HEK293T (cell line): ENCODE results near the gene MSLN.

ENCODE experiments used
- CTCF ChIA-PET: fragments of 350-600 bp; formaldehyde crosslinking; extraction: SDS; loops from one replicate; lab custom pipeline; 2021; ENCODE audit warnings: antibody characterized with exemption, inconsistent platforms; lab: Yijun Ruan, JAX
- POLR2A ChIA-PET: fragments of 350-600 bp; formaldehyde crosslinking; extraction: SDS; loops from one replicate; lab custom pipeline; 2020; ENCODE audit warnings: antibody characterized with exemption, inconsistent platforms; lab: Yijun Ruan, JAX
- DNase-seq: peaks from one replicate; pipeline ENCODE4 v3.0.0; 2012; ENCODE audit warnings: mixed read lengths; ENCODE audit errors: extremely low spot score
- ARNT ChIP-seq: fragments of 450-650 bp; IDR thresholded peaks from 2 replicates; pipeline ENCODE4 v1.6.1; 2017; ENCODE audit warnings: mild to moderate bottlenecking
- BHLHE40 ChIP-seq: fragments of 450-650 bp; IDR thresholded peaks from 2 replicates; pipeline ENCODE4 v1.6.1; 2016; ENCODE audit warnings: mild to moderate bottlenecking, moderate library complexity, borderline replicate concordance
- CTBP1 ChIP-seq: fragments of 450-650 bp; IDR thresholded peaks from 2 replicates; pipeline ENCODE4 v1.6.1; 2016; ENCODE audit warnings: borderline replicate concordance
- ELF4 ChIP-seq: fragments of 450-650 bp; IDR thresholded peaks from 2 replicates; pipeline ENCODE4 v1.6.1; 2017; ENCODE audit warnings: antibody characterized with exemption
- FOXA1 ChIP-seq: fragments of 450-650 bp; IDR thresholded peaks from 2 replicates; pipeline ENCODE4 v1.6.1; 2016; ENCODE audit warnings: mild to moderate bottlenecking
- FOXK2 ChIP-seq: fragments of 450-650 bp; IDR thresholded peaks from 2 replicates; pipeline ENCODE4 v1.6.1; 2016; ENCODE audit warnings: mild to moderate bottlenecking
- FOXM1 ChIP-seq: fragments of 450-650 bp; IDR thresholded peaks from 2 replicates; pipeline ENCODE4 v1.6.1; 2017; ENCODE audit warnings: mild to moderate bottlenecking, borderline replicate concordance
- HDGF ChIP-seq: fragments of 450-650 bp; IDR thresholded peaks from 2 replicates; pipeline ENCODE4 v1.6.1; 2017; ENCODE audit warnings: antibody characterized with exemption, borderline replicate concordance
- L3MBTL2 ChIP-seq: fragments of 450-650 bp; conservative IDR thresholded peaks from 2 replicates; pipeline ENCODE4 v1.6.1; 2016; ENCODE audit warnings: mild to moderate bottlenecking
- LEF1 ChIP-seq: fragments of 450-650 bp; IDR thresholded peaks from 2 replicates; pipeline ENCODE4 v1.6.1; 2017; ENCODE audit warnings: mild to moderate bottlenecking, borderline replicate concordance
- NFRKB ChIP-seq: fragments of 450-650 bp; IDR thresholded peaks from 2 replicates; pipeline ENCODE4 v1.6.1; 2016; ENCODE audit warnings: mild to moderate bottlenecking, moderate library complexity
- SP1 ChIP-seq: fragments of 450-650 bp; IDR thresholded peaks from 2 replicates; pipeline ENCODE4 v1.6.1; 2017
- SUZ12 ChIP-seq: fragments of 450-650 bp; IDR thresholded peaks from 2 replicates; pipeline ENCODE4 v1.6.1; 2016; ENCODE audit warnings: mild to moderate bottlenecking
- TARDBP ChIP-seq: fragments of 450-650 bp; IDR thresholded peaks from 2 replicates; pipeline ENCODE4 v1.6.1; 2016
- ZNF384 ChIP-seq: fragments of 450-650 bp; IDR thresholded peaks from 2 replicates; pipeline ENCODE4 v1.6.1; 2016
- TF ChIP-seq, protein P1 (sequence below): fragments of 450-650 bp; IDR thresholded peaks from 2 replicates; pipeline ENCODE4 v1.6.1; 2016

MSLN gene

DNA sequence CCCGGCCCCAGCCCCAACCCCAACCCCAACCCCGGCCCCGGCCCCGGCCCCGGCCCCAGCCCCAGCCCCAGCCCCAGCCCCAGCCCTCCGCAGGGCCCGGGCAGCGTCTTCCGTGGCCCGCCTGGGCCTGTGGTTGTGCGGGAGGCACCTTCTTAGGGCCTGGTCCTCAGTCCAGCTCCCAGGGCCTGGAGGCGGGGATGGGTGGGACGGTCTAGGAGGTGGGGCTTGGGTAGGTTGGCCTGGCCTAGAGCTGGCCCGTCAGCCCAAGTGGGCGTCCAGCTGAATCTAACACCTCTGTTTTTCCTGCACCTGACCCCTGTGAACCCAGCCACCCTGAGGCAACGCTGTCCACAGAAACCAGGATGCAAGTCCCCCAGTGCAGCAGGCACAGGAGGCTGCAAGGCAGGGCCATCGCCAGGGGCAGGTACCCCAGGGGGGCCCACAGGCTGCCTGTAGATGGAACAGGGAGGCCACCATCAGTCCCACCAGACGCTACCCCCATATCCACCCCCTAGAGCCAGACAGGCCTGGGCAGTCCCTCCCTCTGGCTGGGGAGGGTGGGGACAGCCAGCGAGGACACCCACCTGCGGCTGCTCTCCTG is 8.8 kb downstream of the MSLN start:
- DNase-seq, result no peak
- ChIA-PET CTCF (no interaction called here), POLR2A (no interaction called here)
- TF ChIP-seq ZNF384, result no peak
- TF ChIP-seq HDGF, result no peak
- TF ChIP-seq SUZ12, result no peak
- TF ChIP-seq SP1, result no peak
- TF ChIP-seq ELF4, result no peak
- TF ChIP-seq NFRKB, result no peak
- no peak for TF ChIP-seq BHLHE40
- TF ChIP-seq FOXM1, result no peak
- no peak for TF ChIP-seq TARDBP
- no peak for TF ChIP-seq FOXA1
- TF ChIP-seq LEF1, result no peak
- TF ChIP-seq, protein P1, sequence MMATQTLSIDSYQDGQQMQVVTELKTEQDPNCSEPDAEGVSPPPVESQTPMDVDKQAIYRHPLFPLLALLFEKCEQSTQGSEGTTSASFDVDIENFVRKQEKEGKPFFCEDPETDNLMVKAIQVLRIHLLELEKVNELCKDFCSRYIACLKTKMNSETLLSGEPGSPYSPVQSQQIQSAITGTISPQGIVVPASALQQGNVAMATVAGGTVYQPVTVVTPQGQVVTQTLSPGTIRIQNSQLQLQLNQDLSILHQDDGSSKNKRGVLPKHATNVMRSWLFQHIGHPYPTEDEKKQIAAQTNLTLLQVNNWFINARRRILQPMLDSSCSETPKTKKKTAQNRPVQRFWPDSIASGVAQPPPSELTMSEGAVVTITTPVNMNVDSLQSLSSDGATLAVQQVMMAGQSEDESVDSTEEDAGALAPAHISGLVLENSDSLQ, result no peak
- TF ChIP-seq L3MBTL2, result no peak
- TF ChIP-seq ARNT, result no peak
- no peak for TF ChIP-seq FOXK2
- no peak for TF ChIP-seq CTBP1

DNA sequence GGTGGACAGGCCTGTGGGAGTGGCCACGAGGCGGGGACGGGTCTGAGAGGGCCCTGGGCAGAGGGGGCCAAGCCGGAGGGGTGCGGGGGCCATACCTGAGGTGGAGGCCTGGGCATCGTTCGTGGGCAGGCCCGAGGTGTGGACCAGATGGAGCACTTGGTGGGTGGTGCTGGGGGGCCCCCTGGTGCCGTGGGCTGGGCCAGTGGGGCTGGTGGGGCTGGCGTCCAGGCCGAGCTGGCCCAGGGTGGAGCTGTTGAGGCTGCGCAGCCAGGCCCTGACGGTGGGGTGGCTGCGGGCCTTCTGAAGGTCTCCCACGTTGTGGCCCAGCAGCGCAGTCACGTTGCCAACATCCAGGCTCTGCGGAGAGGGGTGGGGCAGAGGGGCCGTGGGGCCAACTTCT is 9.4 kb downstream of the MSLN start:
- no peak for TF ChIP-seq BHLHE40
- no peak for TF ChIP-seq HDGF
- no peak for TF ChIP-seq SUZ12
- no peak for TF ChIP-seq L3MBTL2
- TF ChIP-seq FOXA1, result no peak
- no peak for TF ChIP-seq ZNF384
- TF ChIP-seq CTBP1, result no peak
- TF ChIP-seq NFRKB, result no peak
- TF ChIP-seq TARDBP, result no peak
- TF ChIP-seq, protein P1, result no peak
- DNase-seq, result no peak
- CTCF ChIA-PET, result interaction anchor here (1.1 kb wide), 1 partner anchor 15 kb away, joined by 4 read pairs; no protein-coding TSS in a partner anchor
- POLR2A ChIA-PET, result no interaction called here

DNA sequence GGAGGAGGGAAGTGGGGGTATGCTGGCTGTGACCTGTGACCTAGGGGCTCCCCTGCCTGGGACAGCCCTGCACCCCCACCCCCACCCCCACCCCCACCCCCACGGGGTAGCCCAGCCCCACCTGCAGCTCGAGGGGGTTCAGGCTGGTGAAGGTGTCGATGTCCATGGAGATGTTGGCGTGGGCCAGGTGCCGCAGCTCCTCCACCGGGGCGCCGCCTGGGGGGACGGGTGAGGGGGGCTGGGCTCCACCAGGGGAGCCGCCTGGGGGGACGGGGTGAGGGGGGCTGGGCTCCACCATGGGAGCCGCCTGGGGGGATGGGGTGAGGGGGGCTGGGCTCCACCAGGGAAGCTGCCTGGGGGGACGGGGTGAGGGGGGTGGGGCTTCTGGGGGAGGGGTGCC is 9.9 kb downstream of the MSLN start:
- CTCF ChIA-PET, result interaction anchor here (1.1 kb wide), 1 partner anchor 15 kb away, joined by 4 read pairs; no protein-coding TSS in a partner anchor
- POLR2A ChIA-PET, result no interaction called here
- TF ChIP-seq FOXK2, result no peak
- TF ChIP-seq ARNT, result no peak
- no peak for TF ChIP-seq FOXM1
- TF ChIP-seq SUZ12, result no peak
- no peak for TF ChIP-seq LEF1
- TF ChIP-seq TARDBP, result no peak
- no peak for TF ChIP-seq CTBP1
- no peak for TF ChIP-seq NFRKB
- TF ChIP-seq ELF4, result no peak
- TF ChIP-seq L3MBTL2, result no peak
- TF ChIP-seq FOXA1, result no peak
- TF ChIP-seq ZNF384, result no peak
- TF ChIP-seq SP1, result no peak
- TF ChIP-seq BHLHE40, result no peak
- TF ChIP-seq HDGF, result no peak
- TF ChIP-seq, protein P1, result no peak
- DNase-seq, result no peak

DNA sequence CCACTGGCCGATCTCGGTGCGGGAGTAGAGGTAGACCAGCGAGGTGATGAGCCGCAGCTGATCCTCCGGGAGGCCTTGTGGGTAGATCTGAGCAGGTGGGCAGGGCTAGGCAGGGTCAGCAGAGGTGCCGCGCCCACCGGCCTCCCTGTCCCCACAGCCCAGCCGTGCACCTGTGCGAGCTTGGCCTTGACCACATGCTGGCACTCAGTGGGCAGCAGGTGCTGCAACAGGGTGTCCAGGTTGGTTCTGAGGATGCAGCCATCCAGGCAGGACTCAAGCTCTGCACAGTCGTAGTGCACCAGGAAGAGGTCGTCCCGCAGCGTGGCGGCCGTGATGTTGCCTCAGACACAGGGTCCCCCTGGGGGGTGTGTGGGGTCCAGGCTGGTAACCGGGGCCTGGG is 12.4 kb downstream of the MSLN start:
- TF ChIP-seq SP1 (no peak), L3MBTL2 (no peak), CTBP1 (no peak), ZNF384 (no peak), ELF4 (no peak), LEF1 (no peak), FOXK2 (no peak), SUZ12 (no peak), FOXM1 (no peak)
- TF ChIP-seq, protein P1, result no peak
- ChIA-PET CTCF (interaction anchor here (0.9 kb wide), 1 partner anchor 13 kb away, joined by 3 read pairs; no protein-coding TSS in a partner anchor), POLR2A (interaction anchor here (1.3 kb wide), 1 partner anchor 12 kb away, joined by 4 read pairs; no protein-coding TSS in a partner anchor)
- no peak for DNase-seq

DNA sequence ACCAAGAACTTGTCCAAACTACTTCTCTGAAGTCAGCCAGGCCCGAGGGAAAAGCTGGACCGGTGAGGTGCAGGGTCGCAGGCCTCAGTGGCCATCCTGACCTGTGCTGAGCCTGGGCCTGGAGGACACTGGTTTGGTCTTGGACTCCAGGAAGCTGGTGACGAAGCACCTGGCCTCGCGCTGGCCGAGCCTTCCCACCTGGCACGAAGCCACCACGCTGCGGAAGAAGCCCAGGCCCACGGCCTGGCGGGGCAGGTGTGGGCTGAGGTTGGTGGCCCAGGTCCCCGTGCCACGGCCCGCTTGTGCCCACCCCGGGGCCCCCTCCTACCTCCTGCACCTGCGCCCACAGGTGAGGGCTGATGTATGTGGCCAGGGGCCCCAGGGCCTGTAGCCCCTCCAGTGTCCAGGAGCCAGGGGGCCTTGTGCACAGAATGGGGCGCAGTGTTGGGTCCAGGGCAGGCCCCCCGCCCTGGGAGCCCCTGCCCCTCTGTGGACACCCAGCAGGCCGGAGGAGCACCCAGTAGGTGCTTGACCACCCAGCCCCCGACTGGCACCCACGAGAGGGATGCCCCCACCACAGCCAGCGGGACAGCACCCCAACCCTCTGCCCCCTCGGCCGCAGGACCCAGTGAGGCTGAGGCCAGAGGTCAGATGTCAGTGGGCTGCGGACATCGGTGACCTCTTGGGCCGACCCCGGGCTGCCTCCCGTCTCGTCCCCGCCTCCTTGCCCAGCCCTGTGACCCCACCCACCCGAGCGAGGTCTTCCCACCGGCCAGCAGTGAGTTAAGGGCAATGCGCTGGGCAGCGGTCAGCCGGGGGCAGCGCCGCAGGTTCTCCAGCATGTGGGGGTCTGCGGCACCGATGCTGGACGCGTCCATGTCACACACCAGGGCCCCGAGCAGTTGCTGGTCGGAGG is 13.8 kb downstream of the MSLN start:
- TF ChIP-seq LEF1, result no peak
- no peak for TF ChIP-seq NFRKB
- no peak for TF ChIP-seq L3MBTL2
- TF ChIP-seq FOXK2, result no peak
- TF ChIP-seq ZNF384, result no peak
- TF ChIP-seq SUZ12, result no peak
- TF ChIP-seq BHLHE40, result no peak
- no peak for TF ChIP-seq CTBP1
- no peak for TF ChIP-seq FOXA1
- TF ChIP-seq HDGF, result no peak
- TF ChIP-seq, protein P1, result no peak
- TF ChIP-seq FOXM1, result no peak
- TF ChIP-seq TARDBP, result no peak
- no peak for TF ChIP-seq ELF4
- TF ChIP-seq ARNT, result no peak
- TF ChIP-seq SP1, result no peak
- no peak for DNase-seq
- CTCF ChIA-PET, result no interaction called here
- POLR2A ChIA-PET, result no interaction called here
